ENCODE measurements around the gene COQ2. TPM values are rescaled to one million over a fixed set of nuclear protein-coding genes. Genes with fewer than 3 reads are reported as not detected.

Gene COQ2
- total and polyA plus RNA-seq, 2 of the 13 experiments (the other 11 are each of a cell fraction or from before 2014, with no cell fraction given), result 10.1 to 17.3 TPM

GRCh38 chr4:83252782-83253405 lies 31.7 kb downstream of the COQ2 start:
- BruUV-seq (replicated peaks), result no TSS peak
- in situ Hi-C loops (cut with HindIII; ENCODE audit: extremely low pct_ligation_motif_present, low pct_unique_long_range_greater_than_20kb) (loop anchor here (10.0 kb wide), 1 partner anchor 178 kb away; no protein-coding TSS in a partner anchor), intact Hi-C loops (cut with micrococcal nuclease; ENCODE audit: unreplicated experiment) (loop anchor here (1.0 to 2.0 kb wide), 2 partner anchors 138 to 179 kb away; partner anchors contain the start of gene PLAC8)
- ChIA-PET CTCF (ENCODE audit: low intra/inter-chr PET ratio, low total read pairs) (interaction anchor here (0.8 to 2.7 kb wide), 2 partner anchors 21 to 179 kb away, joined by 3 to 13 read pairs; no protein-coding TSS in a partner anchor), POLR2A (no interaction called here)
- FAIRE-seq (peak; percentile 74), DNase-seq (ENCODE audit: low spot score) (peak; percentile 55), ATAC-seq (peak; percentile 88)
- H3K27ac ChIP-seq (ENCODE audit: extremely low read length, insufficient read depth, low read length), result no peak overlapping the region
- no peaks in the 10 kb centered on the region for H3K27me3 ChIP-seq (ENCODE audit: control insufficient read depth in 1 of 2, insufficient read depth in 2 of 2, low read length in 2 of 2)
- H4K20me1 ChIP-seq (ENCODE audit: insufficient read depth, low read length), result no peaks in the 10 kb centered on the region
- WGBS (ENCODE audit: low lambda C conversion rate), result 40% methylated on average over 7 of the region's 7 CpGs
- H3K79me2 ChIP-seq (ENCODE audit: insufficient read depth, low read length), result no peaks in the 10 kb centered on the region
- no peak overlapping the region for H2AFZ ChIP-seq (ENCODE audit: low read length)
- H3K9me3 ChIP-seq (ENCODE audit: low read length), result no peaks in the 10 kb centered on the region
- H3K4me3 ChIP-seq (replicated peaks in 1 of 3; ENCODE audit: insufficient read depth in 1 of 3, low read depth in 2 of 3, low read length in 3 of 3), result no peak overlapping the region
- no peak overlapping the region for H3K4me2 ChIP-seq (ENCODE audit: low read depth, low read length)
- H3K9ac ChIP-seq (ENCODE audit: insufficient read depth, low read depth, low read length), result no peak overlapping the region
- H3K36me3 ChIP-seq (replicated peaks in 1 of 2; ENCODE audit: control insufficient read depth in 1 of 2, insufficient read depth in 2 of 2, low read length in 2 of 2), result no peaks in the 10 kb centered on the region
- H3K4me1 ChIP-seq (ENCODE audit: insufficient read depth, low read length), result no peaks in the 10 kb centered on the region
- TF ChIP-seq DNMT1 (CRISPR knock-in tag; IDR thresholded peaks at IDR 0.05), result no peak
- peak; percentile 69; the same call in 1 of the 2 replicates for TF ChIP-seq RAD21 (CRISPR knock-in tag; IDR thresholded peaks at IDR 0.05)
- peak; percentile 81 for TF ChIP-seq STAG1 (CRISPR knock-in tag; IDR thresholded peaks at IDR 0.05)
- TF ChIP-seq SMC3 (IDR thresholded peaks at IDR 0.05; ENCODE audit: low read length), result peak; percentile 76
- TF ChIP-seq ZNF839 (CRISPR knock-in tag; IDR thresholded peaks at IDR 0.05; ENCODE audit: borderline replicate concordance), result no peak
- TF ChIP-seq ELF3 (CRISPR knock-in tag; IDR thresholded peaks at IDR 0.05), result peak; percentile 73
- no peak for TF ChIP-seq PBX3 (CRISPR knock-in tag; IDR thresholded peaks at IDR 0.05; ENCODE audit: borderline replicate concordance)
- no peak for TF ChIP-seq ZNF619 (CRISPR knock-in tag; IDR thresholded peaks at IDR 0.05)
- TF ChIP-seq TRAFD1 (CRISPR knock-in tag; IDR thresholded peaks at IDR 0.05; ENCODE audit: borderline replicate concordance), result 0 out of 2 replicates have a peak, but pooled peaks have one; percentile 31
- TF ChIP-seq ELF1 (CRISPR knock-in tag; IDR thresholded peaks at IDR 0.05), result peak; percentile 46; the same call in 1 of the 2 replicates
- TF ChIP-seq CTCF (CRISPR knock-in tag; IDR thresholded peaks at IDR 0.05), result peak; percentile 82
- TF ChIP-seq DRAP1 (CRISPR knock-in tag; IDR thresholded peaks at IDR 0.05), result no peak
- TF ChIP-seq ZNF512B (CRISPR knock-in tag; IDR thresholded peaks at IDR 0.05; ENCODE audit: borderline replicate concordance), result no peak
- no peak for TF ChIP-seq PBX2 (CRISPR knock-in tag; IDR thresholded peaks at IDR 0.05)

Measured in HepG2 (cell line).